Astrocyte (in vitro differentiated cells and primary cell): Measurements from ENCODE around the gene EP400. TPM values are rescaled to one million over a fixed set of nuclear protein-coding genes. Genes with fewer than 3 reads are reported as not detected.
A peak's percentile ranks its signal among the peaks of the same experiment; 100 is the strongest.
"Not testable (repeated sequence)": the region's sequence is repeated elsewhere in the genome, so short reads cannot be mapped to it uniquely, and the experiment has no call there.

Experiments used
- DNase-seq: peaks from one replicate; pipeline ENCODE4 v3.0.0-alpha.2; 2010; ENCODE audit warnings: low read depth
- FAIRE-seq: peaks from 2 replicates; lab custom pipeline; 2011; peaks lifted over from hg19 to GRCh38; lab: Jason Lieb, UNC
- H2AFZ ChIP-seq: 2 replicates; pipeline ENCODE4 v1.6.0; 2012; ENCODE audit warnings: low read depth, low read length, inconsistent platforms
- H3K27ac ChIP-seq: 2 replicates; pipeline ENCODE4 v1.5.1; 2011; ENCODE audit warnings: low read depth, low read length, inconsistent platforms
- H3K27me3 ChIP-seq: 2 replicates; pipeline ENCODE4 v1.6.0; 2011; ENCODE audit warnings: low read length, inconsistent platforms; ENCODE audit not compliant: insufficient read depth
- H3K36me3 ChIP-seq: 2 replicates; pipeline ENCODE4 v1.5.1; 2011; ENCODE audit warnings: low read length, inconsistent platforms; ENCODE audit not compliant: insufficient read depth
- H3K4me1 ChIP-seq: 2 replicates; pipeline ENCODE4 v1.5.1; 2011; ENCODE audit warnings: low read length, inconsistent platforms; ENCODE audit not compliant: insufficient read depth
- H3K4me2 ChIP-seq: 2 replicates; pipeline ENCODE4 v1.6.0; 2012; ENCODE audit warnings: low read length, inconsistent platforms
- H3K4me3 ChIP-seq: 2 replicates; pipeline ENCODE4 v1.5.1; 2011; ENCODE audit warnings: low read depth, mild to moderate bottlenecking, low read length, inconsistent platforms; ENCODE audit not compliant: insufficient read depth
- H3K79me2 ChIP-seq: 2 replicates; pipeline ENCODE4 v1.6.0; 2012; ENCODE audit warnings: mild to moderate bottlenecking, low read length, inconsistent platforms; ENCODE audit not compliant: insufficient read depth
- H3K9ac ChIP-seq: 2 replicates; pipeline ENCODE4 v1.6.0; 2012; ENCODE audit warnings: mild to moderate bottlenecking, low read length, inconsistent platforms
- H3K9me3 ChIP-seq: 2 replicates; pipeline ENCODE4 v1.5.1; 2012; ENCODE audit warnings: low read depth, mild to moderate bottlenecking, low read length, inconsistent platforms; ENCODE audit not compliant: insufficient read depth
- H4K20me1 ChIP-seq: 2 replicates; pipeline ENCODE4 v1.6.0; 2012; ENCODE audit warnings: low read length, inconsistent platforms; ENCODE audit not compliant: insufficient read depth
- H3K27ac Mint-ChIP-seq: one replicate; pipeline ENCODE4 v1.8.0; 2021; ENCODE audit warnings: mild to moderate bottlenecking, mixed read lengths; ENCODE audit not compliant: unreplicated experiment
- H3K27me3 Mint-ChIP-seq: one replicate; pipeline ENCODE4 v1.8.0; 2021; ENCODE audit warnings: low read depth, mixed read lengths; ENCODE audit not compliant: unreplicated experiment
- H3K36me3 Mint-ChIP-seq: one replicate; pipeline ENCODE4 v1.8.0; 2021; ENCODE audit warnings: low read depth, mixed read lengths; ENCODE audit not compliant: unreplicated experiment
- H3K4me1 Mint-ChIP-seq: one replicate; pipeline ENCODE4 v1.8.0; 2021; ENCODE audit warnings: low read depth, mixed read lengths; ENCODE audit not compliant: unreplicated experiment
- H3K4me3 Mint-ChIP-seq: one replicate; pipeline ENCODE4 v1.8.0; 2021; ENCODE audit warnings: mild to moderate bottlenecking, moderate library complexity, mixed read lengths; ENCODE audit not compliant: unreplicated experiment
- H3K9me3 Mint-ChIP-seq: one replicate; pipeline ENCODE4 v1.8.0; 2021; ENCODE audit warnings: mild to moderate bottlenecking, mixed read lengths; ENCODE audit not compliant: unreplicated experiment
- CTCF ChIP-seq: IDR thresholded peaks from 2 replicates; pipeline ENCODE4 v1.5.1; 2011; ENCODE audit warnings: low read depth, mild to moderate bottlenecking, inconsistent platforms, low read length, moderate library complexity; ENCODE audit not compliant: insufficient read depth
- EZH2 ChIP-seq: IDR thresholded peaks from 2 replicates; pipeline ENCODE4 v1.6.1; 2012; ENCODE audit warnings: mild to moderate bottlenecking, low read length, inconsistent platforms; ENCODE audit not compliant: insufficient read depth
- total RNA-seq: library from RNA; stranded (reverse); gene quantifications from 2 replicates; pipeline ENCODE4 v1.2.1, GENCODE V29; 2021

The EP400 gene
- total RNA-seq, 1 donor from 2014 or later = 39.8 TPM

DNA sequence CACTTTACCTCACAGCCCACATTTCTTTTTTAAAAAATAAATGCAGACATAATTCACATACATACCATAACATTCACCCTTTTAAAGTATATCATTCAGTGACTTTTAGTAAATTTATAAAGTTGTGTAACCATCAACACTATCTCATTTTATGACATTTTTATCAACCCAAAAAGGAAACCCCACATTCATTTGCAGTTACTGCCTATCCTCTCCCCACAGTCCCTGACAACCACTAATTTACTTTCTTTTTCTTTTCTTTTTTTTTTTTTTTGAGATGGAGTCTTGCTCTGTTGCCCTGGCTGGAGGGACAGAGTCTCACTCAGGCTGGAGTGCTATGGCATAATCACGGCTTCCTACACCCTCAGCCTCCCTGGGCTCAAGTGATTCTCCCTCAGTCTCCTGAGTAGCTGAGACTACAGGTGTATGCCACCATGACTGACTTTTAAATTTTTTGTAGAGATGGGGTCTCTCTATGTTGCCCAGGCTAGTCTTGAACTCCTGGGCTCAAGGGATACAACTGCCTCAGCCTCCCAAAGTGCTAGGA lies 1.5 kb upstream of the EP400 start:
- Histone ChIP-seq H3K36me3 (peaks cover 8% of the 10 kb centered on the region), H3K9me3 (no peaks in the 10 kb centered on the region), H3K79me2 (peaks cover 31% of the 10 kb centered on the region), H3K4me3 (no peak overlapping the region), H3K4me2 (no peak overlapping the region), H3K27ac (no peak overlapping the region), H3K4me1 (no peaks in the 10 kb centered on the region), H3K27me3 (no peaks in the 10 kb centered on the region), H2AFZ (no peak overlapping the region), H4K20me1 (peaks cover 16% of the 10 kb centered on the region), H3K9ac (no peak overlapping the region)
- no peaks in the 10 kb centered on the region for H3K27me3 Mint-ChIP-seq
- peaks cover 2% of the 10 kb centered on the region for H3K4me1 Mint-ChIP-seq
- H3K36me3 Mint-ChIP-seq = peaks cover 7% of the 10 kb centered on the region
- TF ChIP-seq EZH2 (no peak), CTCF (no peak)
- no peak overlapping the region for H3K4me3 Mint-ChIP-seq
- peak overlapping the region; percentile 18 for H3K27ac Mint-ChIP-seq
- FAIRE-seq = no peak
- H3K9me3 Mint-ChIP-seq = no peaks in the 10 kb centered on the region
- DNase-seq = no peak

DNA sequence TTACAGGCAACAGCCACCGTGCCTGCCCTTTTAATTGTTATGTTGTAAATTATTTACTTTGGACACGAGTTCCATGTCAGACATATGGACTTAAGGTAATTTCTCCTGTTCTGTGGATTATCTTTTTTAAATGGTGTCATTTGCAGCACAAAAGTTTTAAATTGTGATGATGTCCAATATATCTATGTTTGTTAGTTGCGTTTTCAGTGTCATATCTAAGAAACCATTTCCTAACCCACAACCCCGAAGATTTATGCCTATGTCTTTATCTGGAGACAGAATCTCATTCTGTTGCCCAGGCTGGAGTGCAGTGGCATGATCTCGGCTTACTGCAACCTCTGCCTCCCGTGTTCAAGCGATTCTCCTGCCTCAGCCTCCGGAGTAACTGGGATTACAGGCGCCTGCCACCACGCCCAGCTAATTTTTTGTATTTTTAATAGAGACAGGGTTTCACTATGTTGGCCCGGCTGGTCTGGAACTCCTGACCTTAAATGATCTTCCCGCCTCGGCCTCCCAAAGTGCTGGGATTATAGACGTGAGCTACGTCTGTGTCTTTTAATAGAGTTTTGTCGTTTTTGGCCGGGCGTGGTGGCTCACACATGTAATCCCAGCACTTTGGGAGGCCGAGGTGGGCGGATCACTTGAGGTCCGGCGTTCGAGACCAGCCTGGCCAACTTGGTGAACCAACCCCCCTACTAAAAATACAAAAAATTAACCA lies 870 bp upstream of the EP400 start:
- not testable (repeated sequence) for H3K36me3 Mint-ChIP-seq, H3K27me3 ChIP-seq, H3K9me3 ChIP-seq, H3K4me1 ChIP-seq, H3K27me3 Mint-ChIP-seq, H3K4me1 Mint-ChIP-seq, DNase-seq, FAIRE-seq, H3K27ac Mint-ChIP-seq, H3K36me3 ChIP-seq, H3K9me3 Mint-ChIP-seq
- peak overlapping the region; percentile 80 for H3K4me3 Mint-ChIP-seq
- peak overlapping the region; percentile 57 for H3K4me3 ChIP-seq
- peak overlapping the region; percentile 92 for H2AFZ ChIP-seq
- peaks cover 37% of the 10 kb centered on the region for H3K79me2 ChIP-seq
- peak overlapping the region; percentile 88 for H3K4me2 ChIP-seq
- H3K9ac ChIP-seq = peak overlapping the region; percentile 69
- peaks cover 22% of the 10 kb centered on the region for H4K20me1 ChIP-seq
- H3K27ac ChIP-seq = peak overlapping the region; percentile 58

- peaks cover 2% of the 10 kb centered on the region for H3K4me1 Mint-ChIP-seq
- no peak for DNase-seq
- H3K27ac ChIP-seq = peak overlapping the region; percentile 72
- no peaks in the 10 kb centered on the region for H3K9me3 Mint-ChIP-seq
- peaks cover 52% of the 10 kb centered on the region for H3K79me2 ChIP-seq
- no peak for FAIRE-seq
- H4K20me1 ChIP-seq = peaks cover 32% of the 10 kb centered on the region
- no peaks in the 10 kb centered on the region for H3K36me3 ChIP-seq
- H3K4me2 ChIP-seq = peak overlapping the region; percentile 88
- no peaks in the 10 kb centered on the region for H3K27me3 ChIP-seq
- no peaks in the 10 kb centered on the region for H3K9me3 ChIP-seq
- TF ChIP-seq EZH2 = no peak
- no peak for TF ChIP-seq CTCF
- peak overlapping the region; percentile 94 for H3K4me3 Mint-ChIP-seq
- H3K27ac Mint-ChIP-seq = peak overlapping the region; percentile 87
- no peaks in the 10 kb centered on the region for H3K36me3 Mint-ChIP-seq
- no peaks in the 10 kb centered on the region for H3K27me3 Mint-ChIP-seq
- H3K9ac ChIP-seq = peak overlapping the region; percentile 90
- H3K4me3 ChIP-seq = peak overlapping the region; percentile 78
- H2AFZ ChIP-seq = peak overlapping the region; percentile 77
- no peaks in the 10 kb centered on the region for H3K4me1 ChIP-seq
Observed at GRCh38 chr12:131950182-131950913, 606 bp downstream of the EP400 start.

DNA sequence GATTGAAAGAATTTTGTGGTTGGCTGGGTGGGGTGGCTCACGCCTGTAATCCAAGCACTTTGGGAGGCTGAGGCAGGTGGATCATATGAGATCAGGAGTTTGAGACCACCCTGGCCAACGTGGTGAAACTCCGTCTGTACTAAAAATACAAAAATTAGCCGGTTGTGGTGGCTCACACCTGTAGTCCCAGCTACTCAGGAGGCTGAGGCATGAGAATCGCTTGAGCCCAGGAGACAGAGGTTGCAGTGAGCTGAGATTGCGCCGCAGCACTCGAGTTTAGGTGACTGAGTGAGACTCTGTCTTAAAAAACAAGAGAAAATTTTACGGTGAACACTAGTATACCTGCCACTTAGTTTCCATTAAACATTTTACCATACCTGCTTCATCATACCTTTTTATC lies 4.1 kb downstream of the EP400 start:
- H3K36me3 ChIP-seq, H3K4me2 ChIP-seq, H3K4me1 ChIP-seq, H3K9me3 ChIP-seq, H3K4me3 ChIP-seq, DNase-seq, H3K27ac Mint-ChIP-seq, H2AFZ ChIP-seq, H3K27me3 ChIP-seq, H3K27ac ChIP-seq, H3K36me3 Mint-ChIP-seq, H3K9ac ChIP-seq, FAIRE-seq, H3K9me3 Mint-ChIP-seq, H3K27me3 Mint-ChIP-seq, H3K4me3 Mint-ChIP-seq: not testable (repeated sequence)
- H3K79me2 ChIP-seq = peaks cover 87% of the 10 kb centered on the region
- peaks cover 63% of the 10 kb centered on the region for H4K20me1 ChIP-seq
- peaks cover 14% of the 10 kb centered on the region for H3K4me1 Mint-ChIP-seq
